HS-27A (cell line): ENCODE results near the gene COX5A.
"Not testable (repeated sequence)": the region's sequence is repeated elsewhere in the genome, so short reads cannot be mapped to it uniquely, and the experiment has no call there.

Experiments used
- DNase-seq: peaks from one replicate; pipeline ENCODE4 v3.0.0-alpha.2; 2012; ENCODE audit warnings: low read depth, missing footprints

The COX5A gene

GRCh38 chr15:74955796-74956647, 18.1 kb upstream of the COX5A start:
- no peak for DNase-seq

- DNase-seq = no peak
Observed at GRCh38 chr15:74955017-74955416, 17.1 kb upstream of the COX5A start.

DNA sequence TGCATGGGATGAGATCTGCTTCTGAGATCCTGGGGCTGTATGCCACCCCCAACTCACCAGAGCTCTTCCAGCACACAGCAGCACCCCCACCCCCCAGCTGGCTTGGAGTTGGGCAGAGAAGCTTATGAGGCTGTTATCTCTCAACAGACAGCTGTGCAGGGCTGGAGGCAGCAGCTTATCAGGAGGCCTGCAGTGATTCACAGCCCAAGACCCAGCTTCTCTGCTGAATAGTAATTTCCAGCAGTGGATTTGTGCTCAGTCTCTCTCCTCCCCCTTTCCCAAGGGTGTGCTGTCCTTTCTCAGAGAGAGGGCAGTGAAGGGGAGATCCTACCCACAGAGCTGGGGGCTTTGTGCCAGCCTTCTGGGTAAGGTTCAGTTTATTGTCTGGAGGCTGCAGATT, 16.6 kb upstream of the COX5A start:
- DNase-seq = no peak

GRCh38 chr15:74951006-74951405, 13.1 kb upstream of the COX5A start:
- DNase-seq = no peak

GRCh38 chr15:74950078-74950908, 12.4 kb upstream of the COX5A start:
- DNase-seq = no peak

DNA sequence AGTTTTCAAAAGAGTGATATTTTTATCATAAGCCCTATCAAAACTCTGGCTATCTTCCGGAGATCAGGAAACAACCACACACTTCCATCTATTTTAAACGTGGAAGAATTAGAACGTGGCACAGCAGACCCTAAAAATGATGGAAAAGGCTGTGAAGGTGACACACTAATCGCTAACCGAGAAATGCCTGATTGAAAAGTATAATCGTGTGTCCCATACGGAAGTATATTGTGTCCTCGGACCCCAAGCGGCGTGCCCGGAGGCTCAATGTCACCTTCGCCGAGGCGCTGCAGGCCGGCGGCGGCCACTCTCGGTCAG, 642 bp downstream of the COX5A start:
- DNase-seq = no peak

GRCh38 chr15:74935193-74935592, 2.7 kb downstream of the COX5A start:
- not testable (repeated sequence) for DNase-seq

GRCh38 chr15:74933573-74933972, 4.3 kb downstream of the COX5A start:
- no peak for DNase-seq

DNA sequence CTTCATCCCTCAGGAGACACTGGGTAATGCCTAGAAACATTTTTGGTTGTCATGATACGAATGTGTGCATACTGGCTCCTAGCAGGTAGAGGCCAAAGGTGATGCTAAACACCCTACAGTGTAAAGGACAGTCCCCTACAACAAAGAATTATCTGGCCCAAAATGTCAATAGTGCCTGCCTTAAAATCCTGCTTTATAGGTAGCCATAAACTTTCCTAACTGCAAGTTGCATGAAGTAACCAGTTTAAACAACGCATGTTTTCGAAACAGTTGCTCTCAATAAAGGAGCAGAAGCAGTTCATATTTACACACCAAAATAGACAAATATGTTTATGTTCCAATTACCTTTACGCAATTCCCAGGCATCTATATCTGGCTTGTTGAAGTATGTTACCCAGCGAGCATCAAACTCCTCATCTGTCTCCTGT, 9.1 kb downstream of the COX5A start:
- DNase-seq = no peak

- no peak for DNase-seq
Observed at GRCh38 chr15:74924525-74924924, 13.3 kb downstream of the COX5A start.

DNA sequence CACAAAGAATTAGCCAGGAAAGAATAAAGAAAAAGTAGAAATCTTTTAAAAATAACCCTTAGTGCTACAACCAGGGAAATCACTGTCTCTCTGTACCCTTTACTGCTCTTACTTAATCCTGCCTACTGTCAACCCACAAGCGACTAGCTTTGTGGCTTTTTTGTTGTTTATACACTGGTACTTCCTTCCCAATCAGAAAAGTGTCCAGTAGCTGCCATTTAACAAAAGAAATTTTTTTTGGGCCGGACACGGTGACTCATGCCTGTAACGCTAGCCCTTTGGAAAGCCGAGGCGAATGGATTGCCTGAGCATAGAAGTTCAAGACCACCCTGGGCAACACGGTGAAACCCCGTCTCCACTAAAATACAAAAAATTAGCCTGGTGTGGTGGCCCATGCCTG, 17.4 kb downstream of the COX5A start:
- no peak for DNase-seq

DNA sequence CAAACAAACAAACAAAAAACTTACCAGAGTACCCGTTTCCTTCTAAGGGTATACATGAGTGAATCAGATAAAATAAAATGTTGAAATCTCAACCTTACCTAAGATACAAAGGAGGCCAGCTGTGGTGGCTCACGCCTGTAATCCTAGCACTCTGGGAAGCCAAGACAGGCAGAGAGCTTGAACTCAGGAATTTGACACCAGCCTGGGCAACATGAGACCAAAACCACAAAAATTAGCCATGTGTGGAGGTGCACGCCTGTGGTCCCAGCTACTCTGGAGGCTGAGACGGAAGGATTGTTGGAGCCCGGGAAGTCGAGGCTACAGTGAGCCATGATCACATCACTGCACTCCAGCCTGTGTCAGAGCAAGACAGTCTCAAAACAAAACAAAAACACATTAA, 20.2 kb downstream of the COX5A start:
- DNase-seq = no peak

DNA sequence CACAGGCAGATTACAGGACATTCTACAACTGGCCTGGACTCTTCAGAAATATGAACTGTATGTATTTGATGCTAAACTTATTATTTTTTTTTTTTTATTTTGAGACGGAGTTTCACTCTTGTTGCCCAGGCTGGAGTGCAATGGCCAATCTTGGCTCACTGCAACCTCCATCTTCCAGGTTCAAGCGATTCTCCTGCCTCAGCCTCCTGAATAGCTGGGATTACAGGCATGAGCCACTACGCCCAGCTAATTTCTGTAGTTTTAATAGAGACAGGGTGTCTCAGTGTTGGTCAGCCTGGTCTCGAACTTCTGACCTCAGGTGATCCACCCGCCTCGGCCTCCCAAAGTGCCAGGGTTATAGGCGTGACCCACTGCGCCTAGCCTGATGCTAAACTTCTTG, 24.1 kb downstream of the COX5A start:
- DNase-seq = not testable (repeated sequence)

- DNase-seq = no peak
Observed at GRCh38 chr15:74913041-74913440, 24.8 kb downstream of the COX5A start.

DNA sequence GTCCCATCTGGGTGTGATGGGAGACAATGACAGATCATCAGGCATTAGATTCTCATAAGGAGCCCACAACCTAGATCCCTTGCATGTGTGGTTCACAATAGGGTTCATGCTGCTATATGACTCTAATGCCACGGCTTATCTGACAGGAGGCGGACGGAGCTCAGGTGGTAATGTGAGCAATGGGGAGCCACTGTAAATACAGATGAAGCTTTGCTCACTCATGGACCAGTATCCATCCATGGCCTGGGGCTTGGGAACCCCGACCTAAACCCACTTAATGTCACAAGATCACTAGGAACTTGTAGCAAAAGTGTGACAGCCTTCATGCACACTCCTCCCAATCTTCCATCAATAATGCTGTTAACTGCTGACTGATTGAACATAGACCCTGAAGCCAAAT, 29.2 kb downstream of the COX5A start:
- no peak for DNase-seq

DNA sequence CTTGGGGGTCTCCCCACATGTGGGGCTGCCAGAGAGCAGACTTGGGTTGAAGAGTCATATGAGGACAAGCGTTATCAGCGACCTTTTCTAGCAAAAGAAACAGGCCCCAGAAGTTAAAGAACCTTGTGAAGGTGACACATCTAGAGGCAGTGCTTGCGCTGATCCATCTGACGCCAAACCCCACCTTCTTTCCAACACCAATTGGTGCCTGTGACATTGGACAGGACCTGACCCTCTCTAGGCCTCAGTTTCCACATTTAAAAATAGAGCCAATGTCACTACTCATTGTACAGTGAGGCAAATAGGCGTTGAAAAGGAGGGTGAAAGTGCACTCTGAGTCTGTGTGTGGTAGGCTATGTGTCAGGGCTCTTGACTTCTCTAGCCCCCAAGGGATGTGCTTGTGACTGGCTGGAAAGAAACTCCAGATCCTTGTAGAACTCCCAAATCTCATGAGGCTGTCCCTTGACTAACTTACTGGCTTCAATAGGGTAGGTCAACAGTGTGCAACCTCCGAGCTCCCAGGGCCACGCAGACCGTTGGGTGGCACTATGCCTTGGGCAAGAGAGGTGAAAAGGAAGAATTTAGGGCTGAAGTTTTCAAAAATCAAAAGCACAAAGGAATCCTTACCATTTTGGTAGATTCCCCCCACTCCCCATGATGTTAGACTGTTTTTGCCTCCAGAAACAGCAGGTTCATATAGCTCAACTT, 30.6 kb downstream of the COX5A start:
- DNase-seq = no peak

GRCh38 chr15:74906450-74907162, 31.3 kb downstream of the COX5A start, which contains the start of gene FAM219B:
FAM219B (minus strand) TSS chr15:74906851; CDS start chr15:74906800, 51 bp downstream.
- no peak for DNase-seq

- DNase-seq = no peak
Observed at GRCh38 chr15:74906067-74906449, 31.8 kb downstream of the COX5A start.

GRCh38 chr15:74904190-74904805, 33.6 kb downstream of the COX5A start:
- DNase-seq = no peak

- no peak for DNase-seq
Observed at GRCh38 chr15:74903676-74904075, 34.2 kb downstream of the COX5A start.

DNA sequence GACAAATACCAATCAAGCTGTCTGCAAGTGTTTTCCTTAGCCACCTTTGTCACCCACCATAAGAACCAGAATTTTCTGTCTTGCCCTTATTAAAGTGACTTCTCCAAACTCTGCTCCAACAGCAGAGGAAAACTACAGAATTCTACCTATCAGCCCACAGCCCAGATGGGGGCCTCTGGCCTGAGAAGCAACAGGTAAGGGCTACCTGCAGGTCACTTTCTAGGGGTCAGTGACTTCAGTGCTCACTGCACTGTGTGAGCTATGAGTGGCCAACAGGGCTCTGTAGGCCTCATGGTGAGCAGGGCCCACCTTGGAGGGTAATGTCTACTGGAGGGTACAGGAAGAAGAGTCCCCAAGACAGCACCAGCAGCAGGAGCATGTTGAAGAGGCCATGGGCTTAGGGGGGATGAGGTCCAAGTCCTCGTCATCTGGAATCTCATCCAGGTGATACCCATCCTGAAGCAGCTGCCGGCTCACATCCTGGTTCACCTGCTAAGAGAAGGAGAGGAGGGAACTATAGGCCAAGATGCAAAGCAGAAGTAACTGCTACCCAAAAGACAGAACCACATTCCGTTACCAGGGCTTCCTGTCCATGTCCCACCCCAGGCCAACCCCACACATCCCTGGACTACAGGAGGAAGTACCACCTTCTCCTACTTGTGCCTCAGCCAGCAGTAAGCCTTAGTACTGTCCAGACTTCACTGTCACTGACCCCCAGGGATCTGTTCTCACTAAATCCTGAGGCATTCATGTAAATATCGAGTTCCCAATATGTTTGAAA, 35.4 kb downstream of the COX5A start:
- DNase-seq = no peak
